Measurements from ENCODE around the gene MSL3B.

MSL3B gene

DNA sequence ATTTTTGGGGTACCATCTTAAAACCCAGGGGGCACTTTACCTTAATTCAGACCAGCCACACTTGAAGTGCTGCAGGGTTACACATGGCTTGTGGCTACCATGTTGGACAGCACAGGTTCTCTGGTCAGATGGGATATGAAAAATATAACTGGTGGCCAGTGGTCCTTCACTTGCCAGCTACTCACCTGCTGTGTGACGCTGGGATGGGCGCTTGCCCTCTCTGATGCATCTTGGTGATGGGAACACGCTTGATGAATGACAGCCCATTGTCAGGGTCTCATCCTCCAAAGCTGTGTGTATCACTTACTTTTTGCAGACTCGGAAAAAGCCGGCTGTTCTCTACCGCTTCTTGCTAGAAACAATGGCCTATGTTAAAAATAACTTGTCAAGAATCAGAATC is 36.3 kb downstream of the MSL3B start:
- no peak for DNase-seq

DNA sequence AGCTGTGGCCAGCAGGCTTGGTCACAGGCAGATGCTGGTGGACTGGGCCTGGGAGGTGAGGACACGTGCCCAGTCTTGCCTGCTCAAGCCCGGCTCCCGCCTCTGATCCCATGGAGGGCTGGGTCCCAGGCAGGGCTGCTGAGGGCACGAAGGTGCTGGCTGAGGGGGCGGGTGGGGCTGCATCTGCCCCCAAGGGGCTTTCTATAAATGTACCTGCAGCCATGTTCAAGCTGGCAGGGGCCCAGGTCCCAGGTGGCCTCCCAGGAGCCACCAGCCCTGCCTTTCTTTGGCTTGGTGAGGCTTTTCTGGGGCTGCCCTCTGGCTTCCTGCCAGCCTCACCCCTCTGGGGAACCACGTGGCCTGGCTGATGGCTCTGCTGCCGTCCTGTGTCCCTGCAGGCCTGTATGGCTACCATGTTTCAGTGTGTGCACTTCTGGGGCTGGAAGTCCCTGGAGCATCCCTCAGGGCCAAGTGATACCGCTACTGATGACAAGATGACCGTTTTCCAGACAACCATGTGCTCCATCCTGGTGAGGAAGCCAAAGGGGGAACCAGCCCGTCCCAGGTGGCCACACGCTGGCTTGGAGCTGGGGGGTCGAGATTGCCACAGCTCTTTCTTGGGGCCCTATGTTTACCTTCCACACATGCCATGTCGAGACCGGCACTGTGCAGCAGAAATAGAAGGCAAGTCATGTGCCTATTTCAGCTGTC is 37.0 kb downstream of the MSL3B start:
- no peak for DNase-seq

DNA sequence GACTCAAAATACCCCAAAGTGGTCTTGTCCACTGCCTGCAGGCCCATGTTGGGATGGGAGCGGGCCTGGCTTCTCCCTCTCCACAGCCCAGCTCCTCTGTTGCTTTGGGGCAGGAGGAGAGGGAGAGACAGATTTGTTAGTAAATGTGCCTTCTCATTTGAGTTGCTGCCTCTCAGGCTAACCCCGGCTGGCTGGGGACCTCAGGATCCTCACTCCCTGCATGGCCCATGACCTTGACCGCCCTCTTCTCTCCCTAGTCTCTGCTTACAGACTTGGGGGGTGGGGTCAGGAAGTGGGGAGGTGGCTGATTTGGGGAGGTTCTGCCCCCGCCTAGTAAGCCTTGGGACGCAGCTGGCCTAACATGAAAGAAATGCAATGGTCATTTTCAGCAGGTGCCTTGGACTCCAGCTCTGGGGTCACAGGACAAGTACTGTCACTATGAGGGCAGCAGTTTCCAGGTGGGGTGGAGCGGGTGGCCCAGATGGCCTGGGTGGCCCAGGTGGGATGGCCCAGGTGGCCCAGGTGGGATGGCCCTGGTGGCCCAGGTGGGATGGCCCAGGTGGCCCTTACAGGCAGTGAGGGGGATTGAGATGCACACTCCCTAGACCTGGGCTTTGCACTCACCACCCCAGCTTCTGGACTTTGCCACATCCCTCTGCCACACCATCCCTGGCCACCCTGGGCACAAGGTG is 37.9 kb downstream of the MSL3B start:
- no peak for DNase-seq

DNA sequence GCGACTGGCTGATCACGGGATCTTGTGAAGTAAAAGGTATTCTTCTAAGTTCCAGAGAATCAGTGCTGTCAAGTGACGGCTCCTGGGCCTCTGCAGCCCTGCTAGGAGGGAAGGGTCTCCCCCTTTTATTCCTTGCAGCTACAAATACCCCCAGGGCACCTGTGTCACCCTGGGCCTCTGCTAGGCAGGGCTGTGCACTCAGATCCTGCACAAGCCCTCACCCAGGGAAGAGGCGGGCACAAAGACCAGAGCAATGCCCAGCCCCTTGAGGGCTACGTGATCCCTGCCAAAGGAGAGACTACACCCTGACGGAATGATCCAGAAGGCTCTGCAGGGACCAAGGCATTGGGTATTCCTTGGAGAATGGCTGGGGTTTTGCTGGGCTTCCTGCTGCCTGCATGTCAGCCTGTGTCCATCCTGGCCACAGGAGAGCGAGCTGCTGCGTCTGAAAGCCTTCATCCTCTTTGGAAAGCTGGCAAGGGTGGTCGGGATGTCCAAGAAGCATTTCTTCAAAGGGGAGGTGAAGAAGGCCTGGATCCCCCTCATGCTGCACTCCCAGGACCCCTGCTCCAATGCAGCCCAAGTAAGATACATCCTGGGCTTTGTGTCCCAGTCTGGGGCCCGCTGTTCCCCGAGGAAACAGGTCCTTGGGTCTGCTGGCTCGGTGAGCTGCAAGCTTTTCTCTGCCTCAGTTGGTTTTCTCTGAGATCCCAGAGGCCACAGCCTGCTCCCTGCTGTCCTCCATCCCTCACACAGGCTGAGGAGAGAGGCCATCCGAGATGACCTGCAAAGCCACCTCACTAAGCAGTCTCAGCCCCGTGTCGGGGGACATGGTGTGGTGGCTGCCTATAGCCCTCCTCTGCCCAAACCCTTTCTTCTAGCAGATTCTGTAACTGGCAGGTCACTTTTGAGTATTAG is 38.7 kb downstream of the MSL3B start:
- DNase-seq: no peak

DNA sequence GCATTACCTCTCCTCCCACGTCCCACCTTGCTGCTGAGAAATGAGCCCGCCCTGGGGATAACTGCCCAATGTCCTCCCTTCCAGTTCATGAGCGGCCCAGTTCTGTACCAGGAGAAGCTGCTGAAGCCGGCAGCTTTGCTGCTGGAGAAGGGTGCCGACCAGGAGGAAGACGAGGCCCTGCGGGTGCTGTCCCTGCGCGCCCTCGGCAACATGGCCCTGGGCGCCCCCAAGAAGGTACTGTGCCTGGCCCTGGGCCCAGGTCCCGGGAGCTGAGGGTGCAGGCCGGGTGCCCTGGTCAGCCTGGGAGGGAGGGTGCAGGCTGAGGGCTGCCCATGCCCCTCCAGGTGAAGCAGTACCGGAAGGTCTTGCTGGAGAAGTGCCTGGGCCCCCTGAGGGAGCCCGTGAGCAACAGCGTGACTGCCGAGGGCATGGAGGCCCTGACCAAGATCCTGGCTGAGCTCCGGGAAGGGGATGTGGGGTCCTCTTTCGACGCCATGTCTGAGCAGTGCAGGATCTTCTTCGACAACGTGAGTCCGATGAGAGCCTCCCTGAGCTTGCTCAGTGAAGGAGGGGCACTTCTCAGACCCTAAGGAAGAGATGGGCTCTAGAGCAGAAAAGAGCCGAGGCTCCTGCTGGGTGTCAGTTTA is 39.5 kb downstream of the MSL3B start:
- no peak for DNase-seq

DNA sequence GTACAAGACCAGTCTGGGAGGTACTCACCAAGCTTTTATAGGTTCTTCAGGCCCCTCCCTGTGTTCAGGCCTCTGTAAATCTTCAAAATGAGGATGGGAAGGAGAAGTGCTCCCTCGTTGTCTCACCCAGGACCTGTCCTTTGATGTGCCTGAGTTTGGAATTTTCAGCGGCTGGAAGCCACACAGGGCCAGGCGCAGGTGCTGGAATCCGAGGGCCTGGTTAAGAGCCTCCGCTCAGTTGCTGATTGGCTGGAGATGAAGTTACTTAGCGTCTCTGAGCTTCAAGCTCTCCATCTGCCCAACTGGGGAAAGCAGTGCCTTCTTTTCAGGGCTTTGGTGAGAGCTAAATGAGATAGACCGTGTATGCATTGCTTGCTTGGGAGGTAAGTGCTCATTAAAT is 43.8 kb downstream of the MSL3B start:
- no peak for DNase-seq

DNA sequence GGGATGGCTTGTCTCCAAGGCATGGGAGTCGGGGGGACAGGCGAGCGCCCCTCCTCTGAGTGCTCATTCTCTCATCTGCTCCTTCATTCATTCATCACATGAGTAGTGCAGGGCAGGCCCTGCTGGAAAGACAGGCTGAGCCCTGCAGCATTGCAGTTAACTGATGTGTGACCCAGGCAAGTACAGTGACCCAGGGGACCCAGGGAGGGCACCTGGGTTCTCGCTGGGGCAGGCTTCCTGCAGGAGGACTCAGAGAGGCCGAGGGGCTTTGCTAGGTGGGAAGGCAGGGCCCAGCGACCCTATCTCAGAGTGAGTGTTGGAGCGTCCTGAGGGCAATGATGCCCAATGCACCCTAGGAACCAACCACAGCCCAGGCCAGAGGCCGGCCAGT is 44.5 kb downstream of the MSL3B start:
- DNase-seq: no peak

DNA sequence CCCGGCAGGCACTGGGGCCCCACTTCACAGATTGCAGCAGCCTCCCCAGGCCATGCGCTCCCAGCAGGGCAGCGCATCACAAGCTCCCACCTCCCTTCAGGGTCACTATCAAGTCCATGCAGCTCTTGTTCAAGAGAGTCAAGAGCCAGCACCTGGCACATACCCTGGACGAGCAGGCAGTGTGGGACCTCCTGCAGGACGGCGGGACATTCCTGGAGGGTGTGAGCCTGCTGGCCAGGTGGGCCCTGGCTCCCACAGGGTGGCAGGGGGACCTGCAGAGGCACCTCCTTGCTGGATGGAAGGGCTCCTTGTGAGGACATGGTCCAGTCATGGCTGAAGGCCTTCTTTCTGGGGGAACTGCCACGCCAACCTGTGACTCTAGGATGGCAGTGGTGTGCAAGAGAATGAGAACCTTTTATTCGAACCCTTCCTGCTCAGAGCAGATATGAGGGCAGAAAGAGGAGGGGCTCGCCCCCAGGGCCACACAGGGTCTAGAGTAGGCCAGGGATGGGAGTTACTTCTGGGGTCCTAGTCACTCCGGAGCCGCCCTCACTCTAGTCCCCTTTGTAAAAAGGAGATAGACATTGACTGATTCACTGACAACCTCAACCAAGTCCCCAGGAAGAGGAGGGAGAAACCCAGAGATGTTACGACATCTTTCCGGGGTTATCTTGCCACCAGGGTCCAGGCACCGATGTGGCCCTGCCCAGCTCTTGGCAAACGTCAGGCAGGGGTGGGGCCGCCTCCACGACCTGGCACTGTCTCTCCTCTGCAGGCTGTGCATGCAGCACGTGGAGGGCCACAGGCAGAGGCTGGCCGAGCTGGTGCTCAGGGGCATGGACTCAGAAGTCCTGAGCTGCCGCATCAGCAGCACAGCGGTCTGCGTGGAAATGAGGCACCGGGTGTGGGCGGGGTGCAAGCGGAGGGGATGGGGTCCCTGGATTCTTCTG is 45.1 kb downstream of the MSL3B start:
- no peak for DNase-seq

DNA sequence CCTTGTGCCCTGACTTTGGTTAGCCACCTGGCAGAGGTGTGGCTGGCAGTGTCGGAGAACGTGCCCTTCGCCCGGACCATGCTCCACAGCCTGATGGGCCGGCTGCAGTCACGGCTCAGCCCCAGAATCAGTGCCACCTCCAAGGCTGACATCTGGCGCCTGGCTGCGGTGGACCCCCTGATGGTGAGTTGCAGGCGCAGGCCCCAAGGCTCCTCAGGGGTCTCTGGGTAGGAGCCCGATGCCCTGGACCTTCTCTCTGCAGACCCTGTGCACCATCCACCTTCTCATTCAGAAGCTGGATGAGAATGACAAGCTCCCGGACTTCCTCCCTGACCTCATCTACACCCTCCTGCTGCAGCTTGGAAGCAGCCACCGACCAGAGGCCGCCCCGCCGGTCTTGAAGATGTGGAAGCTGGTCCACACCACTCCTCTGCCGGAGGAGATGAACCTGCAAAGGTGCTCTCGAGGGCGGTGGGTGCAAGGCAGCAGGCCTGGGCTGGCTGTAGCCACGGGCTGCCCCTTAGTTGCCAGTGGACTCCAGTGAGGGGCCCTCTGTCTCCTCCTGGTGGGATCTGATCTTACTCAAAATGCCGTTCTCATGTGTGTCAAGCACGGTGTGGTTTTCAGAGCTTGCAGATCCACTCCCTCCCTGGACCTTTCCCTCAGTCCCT is 46.0 kb downstream of the MSL3B start:
- DNase-seq: no peak

DNA sequence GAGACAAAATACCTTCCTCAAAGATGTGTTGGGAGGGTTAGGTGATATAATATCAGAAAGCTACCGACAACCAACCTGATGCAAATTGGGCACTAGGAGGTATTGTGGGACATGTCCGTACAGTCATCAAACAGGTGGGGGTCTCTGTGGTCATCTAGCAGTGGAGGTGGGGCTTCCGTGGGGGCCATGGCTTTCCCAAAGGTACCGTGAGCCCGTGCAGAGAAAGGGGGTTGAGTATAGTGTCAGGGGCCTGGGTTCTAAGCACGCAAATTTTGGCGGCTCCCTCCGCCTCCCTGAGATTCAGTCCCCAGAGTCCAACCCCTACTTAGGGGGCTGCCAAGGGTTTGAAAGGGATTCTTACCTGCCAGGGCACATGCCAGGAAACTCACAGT is 46.5 kb downstream of the MSL3B start:
- DNase-seq: no peak

DNA sequence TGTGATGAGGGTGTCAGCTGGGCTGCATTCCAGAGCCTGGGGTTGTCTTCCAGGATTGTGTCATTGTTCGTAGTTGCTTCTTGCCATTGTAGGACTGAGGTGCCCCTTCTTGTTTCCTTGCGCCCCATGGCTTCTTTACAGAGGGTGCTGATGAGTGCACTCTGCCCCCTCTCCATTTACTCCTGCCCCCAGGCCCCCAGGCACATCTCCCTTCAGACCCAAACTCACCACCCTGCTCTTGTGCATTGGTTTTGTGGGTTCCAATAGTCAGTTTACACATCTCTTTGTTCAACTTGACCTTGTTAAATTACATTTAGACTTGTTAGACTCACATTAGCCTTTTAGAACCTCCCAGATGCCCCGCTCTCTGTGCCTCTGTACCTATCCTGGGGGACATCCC is 47.0 kb downstream of the MSL3B start:
- no peak for DNase-seq

DNA sequence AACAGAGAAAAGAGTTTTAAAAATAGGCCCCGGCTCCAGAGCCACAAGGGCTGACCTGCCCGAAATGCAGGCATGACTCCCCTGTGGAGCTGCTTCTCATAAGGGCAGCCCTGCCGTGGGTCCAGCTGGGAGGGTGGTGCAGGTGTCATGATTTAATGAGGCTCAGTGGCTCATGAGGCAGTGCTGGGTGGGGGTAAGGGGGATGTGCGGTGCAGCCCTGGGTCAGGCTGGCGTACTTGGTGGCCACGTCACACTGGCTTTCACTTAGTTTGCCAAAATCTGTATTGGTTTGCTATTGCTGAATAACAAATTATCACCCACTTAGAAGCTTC is 47.4 kb downstream of the MSL3B start:
- DNase-seq: no peak

DNA sequence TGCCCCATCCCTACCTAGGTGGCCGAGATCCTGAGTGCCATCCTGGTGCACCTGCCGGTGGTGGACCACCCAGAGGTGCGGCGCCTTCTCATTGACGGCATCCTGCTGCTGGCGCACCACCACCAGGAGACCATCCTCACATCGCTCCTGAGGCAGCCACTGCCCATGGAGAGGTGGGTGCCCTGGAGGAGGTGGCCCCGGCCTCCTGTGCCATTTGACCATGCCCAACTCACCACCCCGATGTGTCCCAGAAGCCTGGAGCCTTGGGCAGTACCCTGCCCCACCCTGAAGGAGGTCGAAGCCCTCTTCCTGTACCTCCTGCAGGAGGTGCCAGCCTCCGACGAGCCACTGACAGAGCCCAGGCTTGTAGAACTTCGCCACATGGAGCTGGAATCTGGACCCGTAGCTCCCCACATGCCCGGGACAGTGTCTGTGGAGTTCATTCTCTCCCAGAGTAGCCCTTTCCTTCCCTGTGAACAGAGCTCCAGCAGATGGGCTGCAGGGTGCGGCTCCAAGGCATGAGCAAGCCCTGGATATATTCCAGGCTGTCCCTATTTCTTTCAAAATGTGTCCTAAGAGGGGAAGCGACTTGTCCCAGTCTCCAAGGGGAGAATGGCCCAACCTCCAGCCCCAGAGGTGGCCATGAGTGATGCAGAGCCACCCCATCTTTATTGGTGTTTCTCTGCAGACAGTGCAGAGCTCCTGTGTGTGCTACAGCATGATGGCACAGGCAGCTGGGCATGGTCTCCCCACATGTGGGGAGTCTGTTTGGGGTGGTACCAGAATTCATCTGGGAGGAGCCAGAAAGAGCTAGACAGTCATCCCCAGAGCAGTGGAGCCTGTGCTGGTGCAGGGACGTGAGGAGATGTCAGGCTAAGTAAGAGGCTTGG is 48.1 kb downstream of the MSL3B start:
- no peak for DNase-seq

DNA sequence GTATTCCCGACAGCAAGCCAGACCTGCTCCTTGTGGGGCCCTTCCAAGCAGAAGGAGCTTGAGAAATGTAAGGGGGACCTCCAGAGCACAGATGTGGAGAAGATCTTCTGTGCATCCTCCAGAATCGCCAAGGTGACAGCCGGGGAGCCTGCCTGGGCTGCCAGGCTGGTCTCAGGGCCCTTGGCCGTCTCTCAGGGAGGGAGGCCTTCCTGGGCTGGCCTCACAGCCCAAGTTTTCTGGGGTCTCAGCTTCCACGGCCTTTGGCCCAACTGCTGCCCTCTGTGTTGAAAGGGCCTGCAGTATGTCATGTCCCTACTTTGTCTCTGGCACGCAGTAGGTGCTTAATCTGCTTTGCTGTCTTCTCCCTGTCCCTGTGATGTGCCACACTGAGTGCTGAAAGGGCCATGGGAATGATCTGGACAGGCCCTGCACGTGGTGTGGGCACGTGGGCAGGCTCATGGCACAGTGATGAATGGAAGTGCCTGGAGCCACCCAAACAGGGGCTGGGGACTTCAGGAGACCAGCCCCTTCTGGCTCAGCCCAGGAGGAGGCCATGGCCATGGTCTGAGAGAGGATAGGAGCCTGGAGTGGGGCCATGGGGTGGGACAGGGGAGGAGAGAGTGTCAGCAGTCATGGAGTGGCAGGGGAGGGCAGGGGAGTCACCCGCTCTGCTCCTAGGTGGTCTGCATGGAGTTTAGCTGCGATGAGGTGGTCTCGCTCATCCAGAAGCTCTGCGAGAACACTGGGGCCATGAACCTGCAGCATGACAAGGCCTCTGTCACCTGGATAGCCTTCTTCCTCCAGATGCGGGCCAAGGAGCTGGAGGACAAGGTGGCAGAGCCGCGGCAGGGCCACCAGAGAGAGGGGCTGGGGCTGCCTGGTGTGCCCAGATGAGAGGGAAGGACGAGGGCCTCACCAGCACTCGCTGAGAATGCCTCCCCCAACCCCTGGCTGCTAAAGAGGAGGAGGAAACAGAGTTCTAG is 49.3 kb downstream of the MSL3B start:
- no peak for DNase-seq

DNA sequence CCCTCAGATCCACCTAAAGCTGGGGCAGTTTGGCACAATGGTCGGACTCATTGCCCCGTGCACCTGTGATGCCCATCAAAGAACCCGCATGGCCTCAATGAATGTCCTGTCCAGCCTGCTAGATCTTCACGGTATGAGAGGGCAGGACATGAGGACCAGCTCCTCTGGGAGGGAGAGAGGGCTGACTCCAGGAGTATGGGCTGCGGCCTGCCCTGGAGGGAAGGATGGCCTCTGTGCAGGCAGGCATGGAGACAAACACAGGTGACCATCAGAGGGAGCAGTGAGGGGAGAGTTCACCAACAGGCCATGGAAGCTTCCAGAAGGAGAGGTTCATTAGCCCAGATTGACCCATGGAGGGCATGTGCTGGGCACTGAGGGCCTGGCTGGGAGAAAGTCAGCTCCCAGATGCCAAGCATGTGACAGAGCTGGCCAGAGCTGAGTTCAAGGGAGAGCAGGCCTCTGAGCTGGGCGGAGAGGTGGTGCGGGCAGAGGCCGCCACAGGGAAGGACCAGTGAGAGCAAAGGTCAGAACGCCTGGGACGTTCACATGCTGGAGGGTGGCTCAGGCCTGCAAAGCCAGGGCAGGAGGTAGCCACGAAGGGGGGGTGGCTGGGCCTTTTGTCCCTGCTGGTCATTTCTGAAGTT is 50.1 kb downstream of the MSL3B start:
- no peak for DNase-seq

DNA sequence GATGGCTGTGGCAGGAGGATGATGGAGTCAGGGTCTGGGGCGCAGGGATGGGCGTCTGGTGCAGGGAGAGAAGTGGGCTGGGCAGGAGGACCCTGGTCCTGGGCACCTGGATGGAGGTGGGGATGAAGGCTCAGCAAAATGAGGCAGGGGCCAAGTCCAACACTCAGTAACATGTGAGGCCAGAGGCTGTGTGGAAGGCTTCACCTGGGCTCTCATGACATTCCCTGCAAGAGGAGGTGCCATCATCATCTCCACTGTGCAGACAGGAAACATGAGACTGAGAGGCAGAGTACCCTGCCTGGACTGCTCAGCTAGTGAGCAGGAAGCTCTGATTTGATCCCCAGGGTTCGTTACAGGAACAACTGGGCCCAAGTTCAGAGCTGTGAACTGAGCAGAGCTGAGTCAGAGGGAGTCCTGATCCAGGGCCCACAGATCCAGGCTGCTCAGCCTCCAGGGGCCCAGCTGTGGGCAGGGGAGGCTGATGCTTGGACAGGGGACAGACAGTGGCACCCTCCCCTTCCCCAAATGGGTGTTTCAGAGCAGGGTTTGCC is 50.8 kb downstream of the MSL3B start:
- no peak for DNase-seq

DNA sequence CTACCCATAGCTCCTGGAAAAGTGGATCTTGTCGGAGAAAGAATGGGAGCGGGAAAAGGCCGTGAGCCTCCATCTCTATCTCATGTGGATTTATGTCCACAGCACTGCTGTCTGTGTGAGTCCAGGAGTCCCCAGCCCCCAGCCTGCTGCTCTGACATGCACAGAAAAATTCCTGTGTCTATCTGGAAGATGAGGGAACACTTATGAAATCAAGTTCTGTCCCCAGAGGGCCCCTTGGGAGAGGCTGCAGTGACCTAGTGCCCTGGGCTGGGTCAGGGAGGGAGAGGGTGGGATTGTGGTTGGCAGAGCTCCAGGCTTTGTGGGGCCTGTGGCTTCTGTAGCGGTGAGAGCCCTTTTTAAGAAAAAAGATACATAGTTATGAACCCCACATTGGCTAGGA is 51.4 kb downstream of the MSL3B start:
- DNase-seq: no peak

DNA sequence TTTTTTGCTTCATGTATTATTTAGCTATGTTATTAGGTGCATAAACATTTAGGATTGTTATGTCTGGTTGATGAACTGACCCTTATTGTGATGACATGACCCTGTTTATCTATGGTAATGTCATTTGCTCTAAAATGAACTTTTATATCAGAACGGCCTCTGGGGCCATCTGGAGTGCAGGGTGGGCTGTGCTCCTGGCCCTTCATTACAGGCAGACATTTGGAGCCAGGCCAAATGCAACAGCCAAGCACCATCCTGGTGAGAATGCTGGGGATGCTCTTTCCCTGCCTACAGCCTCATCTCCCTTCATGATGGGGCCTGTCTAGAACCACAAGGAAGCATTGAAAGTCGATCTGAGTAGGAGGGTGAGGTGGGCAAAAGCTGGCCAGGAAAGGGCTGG is 51.9 kb downstream of the MSL3B start:
- DNase-seq: no peak

DNA sequence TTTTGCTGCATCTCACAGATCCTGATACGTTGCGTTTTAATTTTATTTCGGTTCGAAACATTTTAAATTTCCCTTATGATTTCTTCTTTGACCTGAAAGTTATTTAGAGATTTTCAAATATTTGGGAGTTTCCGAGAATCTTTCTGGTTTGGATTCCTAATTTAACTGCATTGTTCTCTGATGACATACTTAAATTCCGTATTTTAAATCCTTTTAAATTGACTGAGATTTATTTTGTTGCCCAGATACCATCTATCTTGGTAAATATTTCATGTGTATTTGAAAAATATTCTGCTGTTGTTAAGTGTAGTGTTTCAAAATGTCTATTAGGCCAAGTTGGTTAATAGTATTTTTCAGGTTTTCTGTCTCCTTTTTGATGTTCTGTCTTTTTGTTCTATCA is 52.3 kb downstream of the MSL3B start:
- DNase-seq: no peak

All from EL (cell line).